Ovary (tissue), 9 donors: ENCODE measurements around the gene ERCC5. TPM values are rescaled to one million over a fixed set of nuclear protein-coding genes. Genes with fewer than 3 reads are reported as not detected.

Experiments used
- DNase-seq, 5 donors: peaks; one replicate each; pipeline ENCODE4 v3.0.0-alpha.2; 2019 to 2020
- H3K27ac ChIP-seq, 2 donors: fragments of 200-600 bp; one replicate each; pipeline versions ENCODE4 v1.5.1 to v1.8.0; 2019 to 2022
- H3K27me3 ChIP-seq: fragments of 200-600 bp; one replicate; pipeline ENCODE4 v1.8.0; 2022
- H3K36me3 ChIP-seq: fragments of 200-600 bp; sonication (generic); one replicate; pipeline ENCODE4 v1.5.1; 2019
- H3K4me1 ChIP-seq: one replicate; pipeline ENCODE4 v1.8.1; 2013; ENCODE audit warnings: mild to moderate bottlenecking, moderate library complexity; ENCODE audit not compliant: insufficient read depth
- H3K4me3 ChIP-seq: fragments of 200-600 bp; sonication (generic); one replicate; pipeline ENCODE4 v1.5.1; 2017
- H3K9me3 ChIP-seq, 2 donors: fragments of 200-600 bp in 1 of 2; sonication (generic) in 1 of 2; one replicate each; pipeline versions ENCODE4 v1.5.1 to v1.8.1; 2013 to 2019; ENCODE audit warnings: mild to moderate bottlenecking in 1 of 2, moderate library complexity in 1 of 2
- CTCF ChIP-seq, 3 donors: fragments of 450-650 bp in 2 of 3; fragments of 200-600 bp in 1 of 3; IDR thresholded peaks; one replicate each; pipeline versions ENCODE4 v1.5.1 to v1.8.0; 2016 to 2022; ENCODE audit warnings: antibody characterized with exemption in 3 of 3, mild to moderate bottlenecking in 1 of 3
- EP300 ChIP-seq: sonication (generic); formaldehyde crosslinking; IDR thresholded peaks from one replicate; pipeline ENCODE4 v1.6.1; 2017; ENCODE audit warnings: antibody characterized with exemption
- POLR2A ChIP-seq: fragments of 450-650 bp; IDR thresholded peaks from one replicate; pipeline ENCODE4 v1.6.1; 2017; ENCODE audit warnings: antibody characterized with exemption, mild to moderate bottlenecking, moderate library complexity
- WGBS, 3 donors: extraction: QIAGEN DNeasy Blood & Tissue Kit in 1 of 3; methylation state at CpG; one replicate each; pipeline versions ENCODE4 v1.1.5 to v1.1.7; 2013 to 2017; 5-methylcytosine and 5-hydroxymethylcytosine counted together
- intact Hi-C, 4 donors: fragments of 100-400 bp; cut with DNase I; formaldehyde crosslinking; loops; one replicate each; pipeline versions ENCODE4 v1.11.0 to v1.15.1; 2022 to 2023
- polyA plus RNA-seq, 2 donors: library from polyadenylated mRNA; stranded (reverse); fragments of 200-250 nt in 1 of 2; fragments of 350-450 nt in 1 of 2; fragmentation: Illumina TruSeq in 1 of 2; extraction: RNeasy Lipid Tissue Mini Kit (QIAGEN cat#74804) in 1 of 2; gene quantifications; one replicate each; pipeline ENCODE4 v1.2.3, GENCODE V29; 2013 to 2014
- total RNA-seq, 7 donors: library from RNA; depleted of rRNA in 2 of 7; stranded (reverse); fragments of >200 nt in 2 of 7; fragmentation: NEBNext Ultra II Directional in 3 of 7; extraction: Animal tissue kit (Norgen Biotek cat#: 25700) in 3 of 7; gene quantifications; one replicate each; pipeline versions ENCODE4 v1.1.0 to v1.2.4, GENCODE V29; 2016 to 2023
- donor health status: DM: no; HTN: no; CAD: no; lungs with moderate emphysema.
- donor health status: DM: no; HTN: no; CAD: no.
- donor health status: Bipolar disorder and iron deficiency.
- donor health status: DM: yes; HTN: yes; CAD: no.
- donor health status: DM: no; HTN: no; CAD: no.
- donor health status: DM: yes; HTN: yes; CAD: no.

ERCC5 gene
- total and polyA plus RNA-seq, 9 donors = 38.4 to 65.2 (median 46.1) TPM

- intact Hi-C loops = no loop called here
- WGBS, 3 donors = 31 to 36% (median 34%) methylated on average over 4 of the region's 4 CpGs
Observed at GRCh38 chr13:102830646-102831045, 15.2 kb upstream of the ERCC5 start.

GRCh38 chr13:102836471-102836870 is 9.4 kb upstream of the ERCC5 start:
- Histone ChIP-seq H3K4me1 (no peaks in the 10 kb centered on the region), H3K27ac (no peak overlapping the region), H3K36me3 (no peaks in the 10 kb centered on the region), H3K27me3 (no peaks in the 10 kb centered on the region), H3K9me3 (no peaks in the 10 kb centered on the region), H3K4me3 (no peak overlapping the region)
- intact Hi-C loops = no loop called here
- DNase-seq = no peak
- WGBS, 3 donors = 80 to 93% (median 90%) methylated on average over 4 of the region's 4 CpGs
- TF ChIP-seq EP300 = no peak

More at GRCh38 chr13:102830646-102831045, 15.2 kb upstream of the ERCC5 start:
- no peaks in the 10 kb centered on the region for H3K27me3 ChIP-seq
- H3K4me1 ChIP-seq = no peaks in the 10 kb centered on the region
- no peak overlapping the region for H3K4me3 ChIP-seq
- no peaks in the 10 kb centered on the region for H3K9me3 ChIP-seq
- no peak for DNase-seq
- H3K27ac ChIP-seq = no peak overlapping the region
- TF ChIP-seq CTCF (IDR thresholded peaks at IDR 0.05) (no peak), EP300 (no peak), POLR2A (no peak)
- H3K36me3 ChIP-seq = no peaks in the 10 kb centered on the region

- Histone ChIP-seq H3K4me1 (no peaks in the 10 kb centered on the region), H3K27me3 (no peaks in the 10 kb centered on the region), H3K4me3 (no peak overlapping the region), H3K27ac (no peak overlapping the region), H3K36me3 (no peaks in the 10 kb centered on the region), H3K9me3 (no peaks in the 10 kb centered on the region)
- TF ChIP-seq POLR2A (no peak), CTCF (IDR thresholded peaks at IDR 0.05) (no peak), EP300 (no peak)
- no peak for DNase-seq
- intact Hi-C loops = no loop called here
- WGBS, 3 donors = 71 to 78% (median 76%) methylated on average over 1 of the region's 1 CpG
Observed at GRCh38 chr13:102838273-102838672, 7.6 kb upstream of the ERCC5 start.

- Histone ChIP-seq H3K4me1 (no peaks in the 10 kb centered on the region), H3K9me3 (no peaks in the 10 kb centered on the region), H3K27me3 (no peaks in the 10 kb centered on the region), H3K36me3 (no peaks in the 10 kb centered on the region), H3K27ac (no peak overlapping the region), H3K4me3 (no peak overlapping the region)
- 34 to 47% (median 45%) methylated on average over 4 of the region's 4 CpGs for WGBS, 3 donors
- TF ChIP-seq CTCF (IDR thresholded peaks at IDR 0.05) = no peak
- TF ChIP-seq POLR2A = no peak
- no peak for TF ChIP-seq EP300
- no peak for DNase-seq
- intact Hi-C loops = no loop called here
Observed at GRCh38 chr13:102838982-102839381, 6.8 kb upstream of the ERCC5 start.

GRCh38 chr13:102839462-102839861 is 6.4 kb upstream of the ERCC5 start:
- H3K9me3 ChIP-seq = no peaks in the 10 kb centered on the region
- no peak for DNase-seq
- H3K4me3 ChIP-seq = no peak overlapping the region
- H3K36me3 ChIP-seq = no peaks in the 10 kb centered on the region
- no peak overlapping the region for H3K27ac ChIP-seq
- H3K4me1 ChIP-seq = no peaks in the 10 kb centered on the region
- 88 to 92% (median 88%) methylated on average over 5 of the region's 5 CpGs for WGBS, 3 donors
- TF ChIP-seq CTCF (IDR thresholded peaks at IDR 0.05) (no peak), EP300 (no peak), POLR2A (no peak)
- intact Hi-C loops = no loop called here
- H3K27me3 ChIP-seq = no peaks in the 10 kb centered on the region
